Measurements from ENCODE around the gene MYO3B.
"Not testable (repeated sequence)": the region's sequence is repeated elsewhere in the genome, so short reads cannot be mapped to it uniquely, and the experiment has no call there.

Gene MYO3B

GRCh38 chr2:170241756-170242155, 63.8 kb downstream of the MYO3B start:
- DNase-seq = no peak

DNA sequence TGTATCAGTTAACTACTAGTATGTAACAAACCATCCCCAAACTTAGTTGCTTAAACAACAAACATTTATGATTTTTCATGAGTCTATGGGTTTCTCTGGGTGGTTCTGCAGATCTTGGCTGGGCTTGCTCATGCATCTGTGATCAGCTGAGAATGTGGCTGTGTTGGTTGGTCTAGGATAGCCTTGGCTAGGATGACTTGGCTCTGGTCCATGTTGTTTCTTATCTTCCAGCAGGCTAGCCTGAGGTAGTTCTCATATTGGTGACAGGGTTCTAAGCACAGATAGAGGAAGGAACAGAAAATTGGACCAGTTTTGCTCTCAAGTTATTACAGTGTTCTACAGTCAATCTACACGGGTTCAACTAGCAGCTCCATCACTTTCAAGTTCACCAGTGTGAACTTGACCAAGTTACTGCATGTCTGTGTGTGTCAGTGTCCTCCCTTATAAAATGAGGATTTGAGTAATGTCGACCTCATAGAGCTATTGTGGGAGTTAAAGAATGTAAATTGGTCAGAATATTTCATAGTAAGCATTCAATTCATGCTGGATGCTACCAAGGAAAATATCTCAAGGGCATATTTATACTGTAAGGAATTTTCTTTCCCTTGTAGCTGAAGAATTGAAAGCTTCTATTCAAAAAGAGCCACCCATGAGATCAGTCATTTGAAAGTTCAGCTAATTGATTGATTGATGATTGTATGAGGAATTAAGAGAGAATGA, 65.3 kb downstream of the MYO3B start:
- DNase-seq = no peak

GRCh38 chr2:170243898-170244297, 66.0 kb downstream of the MYO3B start:
- DNase-seq = no peak

- no peak for DNase-seq
Observed at GRCh38 chr2:170244555-170244954, 66.6 kb downstream of the MYO3B start.

GRCh38 chr2:170245312-170245711, 67.4 kb downstream of the MYO3B start:
- DNase-seq = no peak

- no peak for DNase-seq
Observed at GRCh38 chr2:170247333-170247732, 69.4 kb downstream of the MYO3B start.

DNA sequence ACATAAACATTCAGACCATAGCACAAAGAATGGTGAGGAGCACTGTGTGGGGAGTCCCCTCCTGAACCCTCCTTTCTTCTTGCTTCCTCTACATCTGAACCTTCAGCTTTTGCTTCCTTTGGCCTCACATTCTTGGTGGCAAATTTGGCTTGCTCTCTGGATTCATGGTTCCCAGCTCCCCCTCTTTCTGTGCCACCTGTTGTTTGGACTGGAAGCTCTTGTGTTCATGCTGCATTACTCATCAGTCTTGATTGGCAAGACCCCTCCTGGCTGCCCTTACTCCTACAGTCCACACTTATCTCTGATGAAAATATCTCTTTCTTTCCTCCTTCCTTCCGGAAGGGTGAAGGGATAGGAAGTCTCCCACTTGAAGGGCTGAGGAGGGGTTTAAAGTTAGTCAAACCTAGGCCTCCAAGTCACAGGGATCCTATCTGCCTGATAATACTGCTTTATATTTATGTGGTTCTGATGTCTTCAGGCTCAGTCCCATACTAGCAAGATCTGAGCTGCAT, 70.0 kb downstream of the MYO3B start:
- DNase-seq = no peak

GRCh38 chr2:170248574-170249393, 70.8 kb downstream of the MYO3B start:
- DNase-seq = no peak

- DNase-seq = no peak
Observed at GRCh38 chr2:170249761-170250160, 71.8 kb downstream of the MYO3B start.

DNA sequence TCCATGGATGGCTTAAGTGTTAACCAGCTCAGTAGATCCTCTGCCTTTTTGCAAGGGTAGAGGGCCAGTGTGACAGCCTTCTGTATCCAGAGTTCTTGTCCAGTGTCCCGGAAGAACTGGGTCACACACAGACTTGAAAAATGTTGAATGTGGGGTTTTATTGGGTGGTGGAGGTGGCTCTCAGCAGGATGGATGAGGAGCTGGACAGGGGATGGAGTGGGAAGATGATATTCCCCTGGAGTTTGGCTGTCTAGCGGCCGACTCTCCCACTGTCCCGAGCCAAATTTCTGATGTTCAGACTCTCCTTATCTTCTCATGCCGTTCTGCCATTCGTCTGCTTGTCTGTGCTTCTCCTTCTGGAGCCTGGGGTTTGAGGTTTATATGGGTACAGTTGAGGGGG, 72.6 kb downstream of the MYO3B start:
- no peak for DNase-seq

GRCh38 chr2:170252414-170252813, 74.5 kb downstream of the MYO3B start:
- no peak for DNase-seq

- no peak for DNase-seq
Observed at GRCh38 chr2:170253721-170254230, 75.8 kb downstream of the MYO3B start.

GRCh38 chr2:170254293-170254732, 76.4 kb downstream of the MYO3B start:
- DNase-seq = no peak

- no peak for DNase-seq
Observed at GRCh38 chr2:170255137-170255536, 77.2 kb downstream of the MYO3B start.

GRCh38 chr2:170255971-170256370, 78.0 kb downstream of the MYO3B start:
- DNase-seq = no peak

DNA sequence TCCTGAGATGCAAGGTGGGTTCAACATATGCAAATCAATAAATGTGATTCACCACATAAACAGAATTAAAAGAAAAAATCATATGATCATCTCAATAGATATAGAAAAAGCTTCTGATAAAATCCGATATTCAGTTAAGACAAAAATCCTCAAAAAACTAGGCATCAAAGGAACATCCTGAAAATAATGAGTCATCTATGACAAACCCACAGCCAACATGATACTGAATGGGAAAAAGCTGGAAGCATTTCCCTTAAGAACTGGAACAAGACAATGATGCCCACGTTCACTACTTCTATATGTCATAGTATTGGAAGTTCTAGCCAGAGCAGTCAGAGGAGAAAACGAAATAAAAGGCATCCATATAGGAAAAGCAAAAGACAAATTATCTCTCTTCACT, 80.4 kb downstream of the MYO3B start:
- DNase-seq = no peak

DNA sequence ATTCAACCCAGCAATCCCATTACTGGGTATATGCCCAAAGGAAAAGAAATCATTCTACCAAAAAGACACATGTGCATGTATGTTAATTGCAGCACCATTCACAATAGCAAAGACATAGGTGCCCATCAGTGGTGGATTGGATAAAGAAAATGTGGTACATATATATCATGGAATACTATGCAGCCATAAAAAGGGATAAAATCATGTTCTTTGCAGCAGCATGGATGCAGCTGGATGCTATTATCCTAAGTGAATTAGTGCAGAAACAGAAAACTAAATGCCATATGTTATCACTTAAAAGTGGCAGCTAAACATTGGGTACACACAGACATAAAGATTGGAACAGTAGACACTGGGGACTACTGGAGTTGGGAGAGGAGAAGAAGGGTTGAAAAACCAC, 82.2 kb downstream of the MYO3B start:
- DNase-seq = no peak

DNA sequence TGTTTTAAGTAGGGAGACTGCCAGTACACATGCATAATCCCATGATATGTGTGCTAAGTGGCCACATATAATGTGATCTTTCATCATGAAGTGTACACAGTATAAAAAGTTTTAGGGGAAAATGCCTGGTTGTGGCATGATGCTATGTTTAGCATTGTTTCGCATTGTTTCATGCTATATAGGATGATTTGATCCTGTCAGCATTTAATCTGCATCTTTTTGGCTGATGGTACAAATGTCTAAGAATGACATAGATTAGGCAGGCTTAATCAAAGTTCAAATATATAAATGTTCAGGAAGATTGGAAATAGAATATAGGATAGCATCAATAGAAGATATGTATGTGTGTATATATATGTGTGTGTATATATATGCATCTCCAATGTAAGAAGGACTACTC, 83.6 kb downstream of the MYO3B start:
- DNase-seq = no peak

DNA sequence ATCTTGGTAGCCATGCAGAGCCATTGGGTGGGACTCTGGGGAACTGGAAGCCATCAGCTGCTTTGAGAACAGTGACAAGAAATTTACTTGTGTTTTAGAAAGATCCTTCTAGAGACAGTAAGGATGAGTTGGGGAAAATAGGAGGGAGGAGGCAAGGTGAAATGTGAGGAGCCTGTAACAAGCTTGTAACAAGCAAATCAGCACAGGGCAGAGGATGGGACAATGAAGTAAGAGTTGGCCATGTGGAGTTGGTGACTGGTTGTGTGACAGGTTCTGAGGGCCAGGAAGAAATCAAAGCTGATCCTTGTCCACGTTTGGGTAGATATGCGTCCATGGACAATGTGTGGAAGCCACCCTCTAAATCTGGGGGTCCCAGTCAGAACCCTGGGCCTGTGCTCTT, 84.4 kb downstream of the MYO3B start:
- no peak for DNase-seq

DNA sequence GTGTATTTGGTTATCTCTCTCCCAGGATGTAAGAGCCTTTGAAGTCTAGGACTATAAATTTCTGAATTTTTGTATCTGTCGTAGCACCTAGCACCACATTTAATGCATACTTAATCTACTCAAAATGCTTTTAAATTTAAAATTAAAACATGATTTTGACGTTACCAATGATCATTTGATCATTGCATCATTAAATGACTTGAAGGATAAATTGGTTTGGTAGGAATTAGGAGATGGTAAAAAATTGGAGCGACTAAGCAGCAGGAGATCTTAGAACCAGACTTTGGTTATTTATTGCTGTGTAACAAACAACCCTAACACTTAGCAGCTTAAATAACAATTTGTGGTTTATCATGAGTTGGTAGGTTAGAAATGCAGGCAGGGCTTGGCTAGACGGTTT, 84.9 kb downstream of the MYO3B start:
- no peak for DNase-seq

- not testable (repeated sequence) for DNase-seq
Observed at GRCh38 chr2:170263728-170264521, 86.0 kb downstream of the MYO3B start.

DNA sequence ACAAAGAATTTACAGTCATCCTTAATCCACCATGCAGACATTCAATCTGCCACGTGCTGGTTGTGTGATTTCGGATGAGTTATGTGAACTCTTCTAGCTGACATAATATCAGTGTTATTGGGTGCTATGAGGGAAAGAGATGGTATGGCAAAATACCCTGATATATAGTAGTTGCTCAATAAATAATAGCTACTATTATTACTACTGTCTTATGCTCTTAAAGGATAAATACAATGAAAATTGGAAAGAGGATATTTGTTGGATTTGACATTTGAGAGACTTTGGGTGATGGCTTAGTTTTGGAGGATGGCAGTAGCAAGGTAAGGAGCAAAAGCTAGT, 86.5 kb downstream of the MYO3B start:
- DNase-seq = no peak

- no peak for DNase-seq
Observed at GRCh38 chr2:170264865-170265264, 86.9 kb downstream of the MYO3B start.

Measured in activated naive CD4-positive, alpha-beta T cell treated with Interleukin-2 at 50 U/mL for 16 hours (primary cell).